HG02678 (cell line): Measurements from ENCODE around the gene TLN1.
A peak's percentile ranks its signal among the peaks of the same experiment; 100 is the strongest.

Experiments used
- ATAC-seq: cut with Tn5 transposase; IDR thresholded peaks from one replicate; pipeline ENCODE4 v1.9.1; 2021; ENCODE audit warnings: mild to moderate bottlenecking, moderate library complexity; ENCODE audit not compliant: unreplicated experiment

TLN1 gene

GRCh38 chr9:35731415-35732184 is 395 bp downstream of the TLN1 start:
- ATAC-seq: no peak

- ATAC-seq: no peak
These were observed 1.5 kb downstream of the TLN1 start for GRCh38 chr9:35730486-35730854.

- no peak for ATAC-seq
These were observed 2.1 kb downstream of the TLN1 start for GRCh38 chr9:35729700-35730485.

- no peak for ATAC-seq
These were observed 2.9 kb downstream of the TLN1 start for GRCh38 chr9:35729101-35729500.

DNA sequence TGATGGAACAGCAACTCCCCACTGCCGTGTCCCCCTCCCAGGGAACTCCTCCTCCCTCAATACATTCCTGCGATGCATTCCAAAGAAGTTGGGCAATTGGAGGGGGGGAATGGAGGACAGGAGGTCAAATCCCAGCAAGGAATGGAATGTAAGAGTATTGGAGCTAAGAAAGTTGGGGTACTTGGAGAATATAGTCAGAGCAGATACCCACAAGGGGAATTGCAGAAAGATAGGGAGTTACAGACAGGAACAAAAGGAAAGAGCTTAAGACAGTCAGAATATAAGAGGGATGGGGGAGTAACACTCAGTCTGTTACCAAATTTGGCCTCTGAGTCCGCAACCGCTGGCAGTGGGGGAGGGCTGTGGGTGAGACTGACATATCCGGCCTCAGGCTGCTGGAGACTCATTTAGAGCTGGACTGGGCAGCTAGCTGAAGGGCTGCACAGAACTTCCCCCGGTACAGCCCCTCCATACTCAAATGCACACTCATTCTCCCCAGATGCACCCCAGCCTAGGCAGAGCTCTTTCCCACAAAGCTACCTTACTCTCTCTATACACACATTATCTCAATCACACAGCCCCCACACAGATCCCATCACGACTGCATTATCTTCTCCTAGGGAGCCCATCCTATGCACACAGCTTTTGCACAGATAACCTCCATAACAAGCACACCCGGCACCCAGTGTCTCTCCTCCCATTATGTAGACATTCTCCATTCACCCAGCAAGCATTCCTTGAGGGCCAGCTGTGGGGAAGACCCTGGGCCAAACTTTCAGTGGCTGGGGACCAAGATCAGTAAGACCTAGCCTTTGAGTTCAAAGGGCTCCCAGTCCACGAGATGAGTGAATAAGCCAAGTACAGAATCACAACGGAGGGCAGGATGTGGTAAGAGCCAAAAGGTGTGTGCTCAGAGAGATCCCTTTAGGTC is 3.7 kb downstream of the TLN1 start:
- ATAC-seq: no peak

DNA sequence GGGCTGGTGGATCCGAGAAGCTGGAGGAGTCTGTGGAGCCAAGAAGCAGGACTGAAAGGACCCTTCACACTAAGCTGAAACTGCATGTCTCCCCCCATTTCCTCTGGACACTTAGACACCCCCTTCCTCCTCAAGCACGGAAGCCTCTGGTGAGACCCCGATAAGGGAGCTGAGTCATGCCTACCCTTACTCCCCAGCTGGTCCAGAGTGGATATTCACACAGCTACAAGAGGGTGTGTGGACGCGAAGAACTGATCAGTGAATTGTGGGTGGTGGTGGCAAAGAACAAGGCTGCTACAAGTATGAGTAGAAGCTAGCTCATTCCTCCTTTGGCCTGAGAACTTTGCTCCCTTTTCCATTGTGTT is 4.3 kb downstream of the TLN1 start:
- ATAC-seq: no peak

DNA sequence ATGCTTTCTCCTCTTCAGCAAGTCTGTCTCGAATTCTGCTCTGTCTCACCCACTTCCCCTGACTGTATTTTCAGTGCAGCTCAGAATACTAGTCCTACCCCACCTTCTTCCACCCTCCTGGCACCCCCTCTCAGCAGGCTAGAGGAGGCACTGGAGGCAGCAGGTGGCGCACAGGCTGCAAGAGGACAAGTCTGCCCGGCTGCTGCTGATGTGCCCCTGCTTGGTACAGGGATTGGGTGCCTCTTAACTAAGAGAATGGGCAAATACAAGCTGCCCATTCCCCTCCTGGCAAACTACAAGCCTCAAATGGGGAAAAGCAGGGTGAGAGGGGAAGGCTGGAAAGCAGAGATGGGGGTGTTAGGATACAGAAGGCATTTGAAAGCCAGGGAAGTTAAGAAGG is 5.1 kb downstream of the TLN1 start:
- ATAC-seq: peak; percentile 41

DNA sequence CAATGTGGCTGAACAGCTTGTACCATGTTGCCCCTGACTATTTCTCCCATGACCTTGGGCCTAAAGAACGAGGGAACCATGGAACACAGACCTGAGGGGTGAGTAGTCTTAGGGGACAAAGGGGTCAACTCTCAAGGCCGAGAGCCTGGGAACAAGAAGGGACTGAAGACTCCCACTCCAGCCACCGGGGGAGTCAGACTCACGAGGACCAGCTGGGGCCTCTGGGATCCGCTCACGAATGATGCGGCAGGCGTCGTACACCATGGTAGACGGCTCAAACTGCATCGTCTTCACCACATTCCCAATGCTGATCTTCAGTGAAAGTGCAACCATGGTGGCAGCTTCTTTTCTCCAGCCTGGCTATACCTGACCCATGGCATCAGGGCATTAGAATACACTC is 6.6 kb downstream of the TLN1 start:
- ATAC-seq: no peak

GRCh38 chr9:35723908-35724307 is 8.1 kb downstream of the TLN1 start:
- ATAC-seq: no peak

- no peak for ATAC-seq
These were observed 8.6 kb downstream of the TLN1 start for GRCh38 chr9:35723426-35723825.

DNA sequence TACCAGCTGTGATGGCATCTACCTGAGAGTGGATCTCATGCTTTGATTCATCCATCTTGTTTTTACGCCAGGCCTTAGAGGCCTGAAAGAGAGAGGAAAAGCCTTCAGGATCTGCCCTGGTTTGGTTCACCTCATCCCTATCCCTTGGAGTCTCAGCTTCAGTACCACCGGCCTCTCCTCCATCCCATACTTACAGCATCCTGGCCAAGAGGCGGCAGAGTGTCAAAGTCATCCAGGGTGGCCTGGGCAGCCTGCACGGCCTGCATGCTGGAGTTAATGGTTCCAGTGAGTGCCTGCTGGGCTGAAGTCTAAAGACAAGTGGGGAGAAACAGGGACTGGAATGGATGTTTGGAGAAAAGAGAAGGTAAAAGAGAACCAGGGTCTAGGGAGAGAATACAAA is 12.4 kb downstream of the TLN1 start:
- no peak for ATAC-seq

DNA sequence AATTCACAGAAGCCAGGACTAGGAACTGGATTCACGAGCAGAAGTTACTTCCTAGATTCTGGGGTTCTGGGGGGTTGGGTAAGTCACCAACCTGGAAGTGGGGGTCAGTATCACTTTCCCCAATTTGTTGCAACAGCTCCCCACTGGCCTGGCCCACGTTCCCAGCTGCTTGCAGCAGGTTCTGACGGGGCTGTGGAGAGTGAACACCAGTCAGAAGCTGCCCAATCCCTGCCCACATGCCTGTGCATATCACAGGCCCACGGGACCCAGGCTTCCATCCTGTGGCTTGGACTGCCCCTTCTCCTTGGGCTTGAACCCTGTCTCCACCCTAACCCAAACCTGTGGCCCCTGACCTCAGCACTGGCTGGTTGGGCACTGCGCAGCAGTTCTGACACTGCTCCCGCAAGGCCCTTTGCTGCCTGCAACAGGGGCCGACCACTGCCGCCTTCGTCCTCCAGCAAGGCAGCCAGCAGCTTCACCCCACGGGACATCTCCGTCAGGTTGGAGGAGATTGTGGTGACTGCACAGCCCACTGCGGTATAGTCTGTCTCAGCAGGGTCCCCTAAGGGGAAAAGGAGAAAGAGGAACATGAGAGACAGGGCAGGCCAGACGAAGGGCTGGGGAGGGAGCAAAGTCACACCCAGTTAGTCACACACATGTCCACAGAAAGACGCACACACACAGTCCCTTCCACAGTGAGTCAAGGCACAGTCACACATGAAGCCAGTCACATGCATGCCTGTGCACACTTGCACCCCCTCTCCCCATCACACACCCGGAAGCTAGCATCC is 13.1 kb downstream of the TLN1 start:
- ATAC-seq: no peak

GRCh38 chr9:35717132-35717870 is 14.7 kb downstream of the TLN1 start:
- no peak for ATAC-seq

DNA sequence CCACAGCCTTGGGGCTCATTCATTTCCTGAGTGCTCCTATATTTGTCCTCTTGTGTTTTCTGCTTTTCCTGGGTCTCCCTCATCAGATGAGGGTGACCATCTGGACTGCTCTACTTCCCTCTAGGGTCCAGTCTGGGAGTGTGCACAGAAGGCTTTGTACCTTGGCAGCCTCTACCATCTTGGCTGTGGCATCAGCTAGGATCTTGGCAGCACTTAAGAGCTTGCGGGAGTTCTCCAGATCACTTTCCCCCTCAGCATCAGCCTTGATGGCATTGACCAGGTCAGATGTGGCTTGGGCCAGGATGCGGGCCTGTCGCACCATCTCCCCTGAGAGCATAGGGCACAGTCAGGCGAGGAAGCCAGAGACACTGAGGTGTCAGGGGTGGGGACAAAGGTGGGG is 15.8 kb downstream of the TLN1 start:
- ATAC-seq: no peak

GRCh38 chr9:35714579-35715252 is 17.3 kb downstream of the TLN1 start:
- no peak for ATAC-seq

GRCh38 chr9:35714123-35714522 is 17.9 kb downstream of the TLN1 start:
- no peak for ATAC-seq

GRCh38 chr9:35713578-35713977 is 18.4 kb downstream of the TLN1 start:
- no peak for ATAC-seq

GRCh38 chr9:35712762-35713400 is 19.1 kb downstream of the TLN1 start:
- ATAC-seq: no peak
